ENCODE results near the gene BTLA. TPM values are rescaled to one million over a fixed set of nuclear protein-coding genes. Genes with fewer than 3 reads are reported as not detected.
"Not testable (repeated sequence)": the region's sequence is repeated elsewhere in the genome, so short reads cannot be mapped to it uniquely, and the experiment has no call there.

The BTLA gene
- total RNA-seq, 2 experiments from 2014 or later: 45.7 to 46.3 TPM

- ChIA-PET POLR2A (no interaction called here), CTCF (no interaction called here)
- no peak for DNase-seq
- peaks cover 8% of the 10 kb centered on the region for H3K9me3 Mint-ChIP-seq
- peaks cover 11% of the 10 kb centered on the region for H3K4me1 Mint-ChIP-seq
- no peak overlapping the region for H3K27ac Mint-ChIP-seq
- H3K36me3 Mint-ChIP-seq (ENCODE audit: low read depth): no peaks in the 10 kb centered on the region
- H3K4me3 Mint-ChIP-seq: no peak overlapping the region
- H3K27me3 Mint-ChIP-seq: no peaks in the 10 kb centered on the region
These were observed 6.6 kb upstream of the BTLA start for GRCh38 chr3:112505907-112506306.

GRCh38 chr3:112504123-112504522 lies 4.9 kb upstream of the BTLA start:
- Mint-ChIP-seq H3K27ac (no peak overlapping the region), H3K27me3 (no peaks in the 10 kb centered on the region), H3K4me3 (no peak overlapping the region), H3K9me3 (peaks cover 8% of the 10 kb centered on the region), H3K36me3 (ENCODE audit: low read depth) (peaks cover under 1% of the 10 kb centered on the region), H3K4me1 (peaks cover 26% of the 10 kb centered on the region)
- POLR2A ChIA-PET: no interaction called here
- DNase-seq: no peak
- CTCF ChIA-PET: interaction anchor here (1.2 to 1.5 kb wide), 2 partner anchors 15 to 211 kb away, joined by 4 to 5 read pairs; no protein-coding TSS in a partner anchor

- POLR2A ChIA-PET: no interaction called here
- DNase-seq: no peak
- no peak overlapping the region for H3K27ac Mint-ChIP-seq
- no peaks in the 10 kb centered on the region for H3K27me3 Mint-ChIP-seq
- CTCF ChIA-PET: interaction anchor here (1.2 kb wide), 1 partner anchor 15 kb away, joined by 4 read pairs; no protein-coding TSS in a partner anchor
- H3K9me3 Mint-ChIP-seq: peaks cover 2% of the 10 kb centered on the region
- H3K36me3 Mint-ChIP-seq (ENCODE audit: low read depth): peaks cover 3% of the 10 kb centered on the region
- H3K4me3 Mint-ChIP-seq: no peak overlapping the region
- H3K4me1 Mint-ChIP-seq: peaks cover 28% of the 10 kb centered on the region
These were observed 4.2 kb upstream of the BTLA start for GRCh38 chr3:112503304-112503972.

- Mint-ChIP-seq H3K27me3 (no peaks in the 10 kb centered on the region), H3K36me3 (ENCODE audit: low read depth) (peaks cover 25% of the 10 kb centered on the region), H3K9me3 (peaks cover 2% of the 10 kb centered on the region), H3K27ac (no peak overlapping the region), H3K4me3 (no peak overlapping the region), H3K4me1 (peaks cover 38% of the 10 kb centered on the region)
- DNase-seq: no peak
- POLR2A ChIA-PET: interaction anchor here (3.3 to 3.8 kb wide), 2 partner anchors 14 to 61 kb away, joined by 20 to 25 read pairs; partner anchors contain the start of genes ATG3 and SLC35A5
- CTCF ChIA-PET: interaction anchor here (1.1 to 3.4 kb wide), 8 partner anchors 9 to 166 kb away, joined by 3 to 17 read pairs (median 6); partner anchors contain the start of gene CD200
These were observed 1.3 kb upstream of the BTLA start for GRCh38 chr3:112500621-112501020.

- POLR2A ChIA-PET: interaction anchor here (0.6 to 4.9 kb wide), 9 partner anchors 9 to 165 kb away, joined by 3 to 35 read pairs (median 16); partner anchors contain the start of genes ATG3, CD200 and SLC35A5
- Mint-ChIP-seq H3K4me1 (peaks cover 59% of the 10 kb centered on the region), H3K4me3 (peak overlapping the region; percentile 99), H3K27ac (peak overlapping the region; percentile 92), H3K9me3 (peaks cover 9% of the 10 kb centered on the region), H3K27me3 (no peaks in the 10 kb centered on the region), H3K36me3 (ENCODE audit: low read depth) (peaks cover 44% of the 10 kb centered on the region)
- DNase-seq: no peak
- CTCF ChIA-PET: interaction anchor here (0.8 to 3.4 kb wide), 9 partner anchors 14 to 367 kb away, joined by 3 to 17 read pairs (median 3); partner anchors contain the start of genes CD200 and SLC9C1
These were observed 1.2 kb downstream of the BTLA start for GRCh38 chr3:112497897-112498548.

- Mint-ChIP-seq H3K36me3 (ENCODE audit: low read depth) (peaks cover 55% of the 10 kb centered on the region), H3K27me3 (no peaks in the 10 kb centered on the region), H3K4me3 (peak overlapping the region; percentile 79), H3K4me1 (peaks cover 74% of the 10 kb centered on the region), H3K9me3 (peaks cover 7% of the 10 kb centered on the region), H3K27ac (peak overlapping the region; percentile 56)
- CTCF ChIA-PET: interaction anchor here (0.8 to 3.2 kb wide), 5 partner anchors 13 to 203 kb away, joined by 3 to 15 read pairs (median 3); partner anchors contain the start of gene SLC9C1
- no peak for DNase-seq
- POLR2A ChIA-PET: interaction anchor here (0.8 to 4.9 kb wide), 6 partner anchors 9 to 163 kb away, joined by 3 to 35 read pairs (median 9); partner anchors contain the start of genes ATG3, CD200 and SLC35A5
These were observed 2.8 kb downstream of the BTLA start for GRCh38 chr3:112496366-112497067.

GRCh38 chr3:112494448-112494767 lies 4.9 kb downstream of the BTLA start:
- H3K27ac Mint-ChIP-seq: peak overlapping the region; percentile 19
- CTCF ChIA-PET, H3K9me3 Mint-ChIP-seq, DNase-seq, H3K27me3 Mint-ChIP-seq, H3K4me3 Mint-ChIP-seq: not testable (repeated sequence)
- H3K4me1 Mint-ChIP-seq: peaks cover 81% of the 10 kb centered on the region
- H3K36me3 Mint-ChIP-seq (ENCODE audit: low read depth): peaks cover 71% of the 10 kb centered on the region
- POLR2A ChIA-PET: interaction anchor here (0.6 kb wide), 1 partner anchor 67 kb away, joined by 3 read pairs; the partner anchor contains the start of genes ATG3 and SLC35A5

GRCh38 chr3:112492124-112492523 lies 7.1 kb downstream of the BTLA start:
- peaks cover 7% of the 10 kb centered on the region for H3K9me3 Mint-ChIP-seq
- H3K4me1 Mint-ChIP-seq: peaks cover 81% of the 10 kb centered on the region
- CTCF ChIA-PET: interaction anchor here (1.1 to 1.5 kb wide), 3 partner anchors 8 to 381 kb away, joined by 3 to 7 read pairs (median 3); partner anchors contain the start of gene BTLA
- H3K36me3 Mint-ChIP-seq (ENCODE audit: low read depth): peaks cover 76% of the 10 kb centered on the region
- DNase-seq: no peak
- H3K27ac Mint-ChIP-seq: no peak overlapping the region
- no peak overlapping the region for H3K4me3 Mint-ChIP-seq
- POLR2A ChIA-PET: interaction anchor here (1.4 to 2.1 kb wide), 4 partner anchors 16 to 159 kb away, joined by 3 to 10 read pairs (median 4); partner anchors contain the start of genes ATG3 and SLC35A5
- no peaks in the 10 kb centered on the region for H3K27me3 Mint-ChIP-seq

GRCh38 chr3:112491373-112491772 lies 7.9 kb downstream of the BTLA start:
- CTCF ChIA-PET: interaction anchor here (1.3 to 1.5 kb wide), 2 partner anchors 9 to 380 kb away, joined by 3 to 7 read pairs; partner anchors contain the start of gene BTLA
- H3K9me3 Mint-ChIP-seq: peaks cover 7% of the 10 kb centered on the region
- H3K36me3 Mint-ChIP-seq (ENCODE audit: low read depth): peaks cover 76% of the 10 kb centered on the region
- no peak for DNase-seq
- H3K4me1 Mint-ChIP-seq: peaks cover 81% of the 10 kb centered on the region
- POLR2A ChIA-PET: interaction anchor here (0.7 to 2.1 kb wide), 3 partner anchors 8 to 70 kb away, joined by 3 to 10 read pairs (median 4); partner anchors contain the start of genes ATG3, BTLA and SLC35A5
- H3K4me3 Mint-ChIP-seq: peak overlapping the region; percentile 3
- H3K27ac Mint-ChIP-seq: peak overlapping the region; percentile 55
- no peaks in the 10 kb centered on the region for H3K27me3 Mint-ChIP-seq

- peak overlapping the region; percentile 42 for H3K27ac Mint-ChIP-seq
- CTCF ChIA-PET: interaction anchor here (0.6 to 1.8 kb wide), 4 partner anchors 11 to 156 kb away, joined by 3 to 6 read pairs (median 4); no protein-coding TSS in a partner anchor
- H3K36me3 Mint-ChIP-seq (ENCODE audit: low read depth): peaks cover 69% of the 10 kb centered on the region
- POLR2A ChIA-PET: interaction anchor here (1.0 to 1.2 kb wide), 3 partner anchors 8 to 157 kb away, joined by 3 to 5 read pairs (median 4); partner anchors contain the start of genes BTLA and CD200
- H3K4me1 Mint-ChIP-seq: peaks cover 66% of the 10 kb centered on the region
- H3K4me3 Mint-ChIP-seq: peak overlapping the region; percentile 39
- peaks cover 7% of the 10 kb centered on the region for H3K9me3 Mint-ChIP-seq
- DNase-seq: no peak
- H3K27me3 Mint-ChIP-seq: no peaks in the 10 kb centered on the region
These were observed 9.4 kb downstream of the BTLA start for GRCh38 chr3:112489674-112490479.

GRCh38 chr3:112486811-112487505 lies 12.3 kb downstream of the BTLA start:
- Mint-ChIP-seq H3K27ac (no peak overlapping the region), H3K27me3 (no peaks in the 10 kb centered on the region), H3K4me1 (peaks cover 58% of the 10 kb centered on the region), H3K36me3 (ENCODE audit: low read depth) (peaks cover 64% of the 10 kb centered on the region), H3K9me3 (no peaks in the 10 kb centered on the region), H3K4me3 (no peak overlapping the region)
- CTCF ChIA-PET: no interaction called here
- no peak for DNase-seq
- POLR2A ChIA-PET: interaction anchor here (0.8 kb wide), 1 partner anchor 9 kb away, joined by 3 read pairs; no protein-coding TSS in a partner anchor

Data from activated CD4-positive, alpha-beta memory T cell treated with anti-CD3 and anti-CD28 coated beads, Interleukin-2, amount 10 ng/mL, durations not matched to agents 7 days and 5 days (primary cell).